ENCODE data around the gene LRRC72. TPM values are rescaled to one million over a fixed set of nuclear protein-coding genes. Genes with fewer than 3 reads are reported as not detected.

Gene LRRC72
- not detected in 5 replicates for total RNA-seq (2022; extraction: Qiagen RNA extraction)

GRCh38 chr7:16526742-16527540 lies at the start of gene LRRC72:
Gene LRRC72, plus strand, starts transcription at chr7:16526825. Its CDS starts 128 bp downstream, at chr7:16526953.

Other genes starting within 250 kb of the LRRC72 start
- gene CRPPA, start 105.3 kb upstream of the LRRC72 start, total RNA-seq (2022; extraction: Qiagen RNA extraction) = 0.45 to 0.67 TPM (median 0.60 TPM) in 5 replicates
- gene SOSTDC1, start 61.1 kb upstream of the LRRC72 start, total RNA-seq (2022; extraction: Qiagen RNA extraction) = not detected in 5 replicates
- gene ANKMY2, start 118.9 kb downstream of the LRRC72 start, total RNA-seq (2022; extraction: Qiagen RNA extraction) = 12.2 to 17.2 TPM (median 13.4 TPM) in 5 replicates
- 88.6 to 98.1 TPM (median 94.8 TPM) in 5 replicates for gene BZW2, start 119.4 kb downstream of the LRRC72 start, total RNA-seq (2022; extraction: Qiagen RNA extraction)
- 12.2 to 16.5 TPM (median 16.4 TPM) in 5 replicates for gene TSPAN13, start 226.9 kb downstream of the LRRC72 start, total RNA-seq (2022; extraction: Qiagen RNA extraction)